GM19043 (cell line): ENCODE measurements around the gene CD4.
A peak's percentile ranks its signal among the peaks of the same experiment; 100 is the strongest.

Source experiments
- ATAC-seq: cut with Tn5 transposase; IDR thresholded peaks from one replicate; pipeline ENCODE4 v1.9.1; 2021; ENCODE audit warnings: low read depth; ENCODE audit not compliant: unreplicated experiment

CD4 gene

DNA sequence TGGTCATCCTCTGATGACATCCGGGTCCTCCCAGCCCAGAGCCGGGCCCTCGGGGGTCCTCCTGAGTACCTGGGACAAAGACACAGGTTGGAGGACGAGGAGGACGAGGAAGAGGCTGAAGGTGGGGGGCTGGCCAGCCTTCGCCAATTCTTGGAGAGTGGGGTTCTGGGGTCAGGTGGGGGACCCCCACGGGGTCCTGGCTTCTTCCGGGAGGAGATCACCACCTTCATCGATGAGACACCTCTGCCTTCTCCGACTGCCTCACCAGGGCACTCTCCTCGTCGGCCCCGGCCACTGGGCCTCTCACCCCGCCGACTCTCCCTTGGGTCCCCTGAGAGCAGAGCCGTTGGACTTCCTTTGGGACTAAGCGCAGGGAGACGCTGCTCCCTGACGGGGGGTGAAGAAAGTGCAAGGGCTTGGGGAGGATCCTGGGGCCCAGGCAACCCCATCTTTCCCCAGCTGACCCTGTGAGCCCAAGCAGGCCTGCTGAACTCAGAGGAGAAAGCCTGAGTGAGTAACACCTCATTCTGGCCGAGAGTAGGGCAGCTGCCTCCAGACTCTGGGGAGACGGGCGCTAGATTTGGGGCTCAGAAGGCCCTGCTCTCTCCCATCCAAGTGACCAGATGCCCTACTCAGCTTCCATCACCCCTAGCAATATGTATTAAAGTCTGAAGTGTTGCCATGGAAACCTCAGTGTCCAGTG, 37.6 kb downstream of the CD4 start:
- no peak for ATAC-seq

DNA sequence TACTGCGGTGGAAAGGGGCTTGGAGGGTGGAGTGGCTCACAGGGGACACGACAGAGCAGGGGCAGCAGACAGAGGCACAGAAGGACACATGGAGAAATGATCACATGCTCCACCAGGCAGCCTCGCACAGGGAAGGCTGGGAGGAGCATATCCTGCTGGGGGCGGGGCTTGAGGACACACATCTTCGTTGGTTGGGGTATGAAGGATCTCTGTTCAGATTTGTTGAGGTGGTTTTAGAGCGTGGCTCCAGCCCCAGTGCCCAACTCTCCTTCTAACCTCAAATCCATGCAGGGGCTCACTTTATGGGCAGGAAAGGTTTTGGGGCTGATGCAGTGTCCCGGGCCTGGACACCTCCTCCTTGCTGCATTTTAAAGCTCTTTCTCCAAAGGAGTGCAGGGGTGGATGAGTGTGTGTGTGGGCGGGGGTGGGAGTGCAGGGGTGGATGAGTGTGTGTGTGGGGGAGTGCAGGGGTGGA, 38.1 kb downstream of the CD4 start:
- no peak for ATAC-seq

DNA sequence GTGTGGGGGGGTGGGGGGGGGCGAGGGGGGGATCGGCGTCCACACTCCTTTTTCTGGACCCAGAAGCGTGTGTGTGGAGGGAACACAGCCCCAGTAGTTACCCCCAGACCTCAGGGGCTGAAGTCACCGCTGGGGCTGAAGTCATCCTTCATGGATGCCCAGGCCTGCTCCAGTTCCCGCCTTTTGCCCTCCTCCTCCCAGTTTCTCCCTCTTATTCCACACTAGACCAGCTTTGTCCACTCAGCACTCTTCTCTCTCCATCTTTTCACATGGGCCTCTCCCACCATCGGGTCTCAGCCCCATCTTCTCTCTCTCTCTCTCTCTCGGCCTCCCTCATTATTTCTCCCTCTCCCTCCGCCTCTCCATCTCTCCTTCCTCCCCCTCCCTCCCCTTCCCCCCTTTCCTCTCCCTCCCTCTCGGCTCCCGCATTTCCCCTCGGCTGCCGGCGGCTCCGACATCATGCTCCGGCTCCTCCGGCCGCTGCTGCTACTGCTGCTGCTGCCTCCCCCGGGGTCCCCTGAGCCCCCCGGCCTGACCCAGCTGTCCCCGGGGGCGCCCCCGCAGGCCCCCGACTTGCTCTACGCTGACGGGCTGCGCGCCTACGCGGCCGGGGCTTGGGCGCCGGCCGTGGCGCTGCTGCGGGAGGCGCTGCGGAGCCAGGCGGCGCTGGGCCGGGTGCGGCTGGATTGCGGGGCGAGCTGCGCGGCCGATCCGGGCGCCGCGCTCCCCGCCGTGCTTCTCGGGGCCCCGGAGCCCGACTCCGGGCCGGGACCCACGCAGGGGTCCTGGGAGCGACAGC, 38.9 kb downstream of the CD4 start, which contains the start of gene P3H3:
Gene P3H3 (plus strand): TSS at position 426 of the 799 bp plus-strand sequence. CDS start 34 bp downstream, at position 460.
- ATAC-seq, result no peak

DNA sequence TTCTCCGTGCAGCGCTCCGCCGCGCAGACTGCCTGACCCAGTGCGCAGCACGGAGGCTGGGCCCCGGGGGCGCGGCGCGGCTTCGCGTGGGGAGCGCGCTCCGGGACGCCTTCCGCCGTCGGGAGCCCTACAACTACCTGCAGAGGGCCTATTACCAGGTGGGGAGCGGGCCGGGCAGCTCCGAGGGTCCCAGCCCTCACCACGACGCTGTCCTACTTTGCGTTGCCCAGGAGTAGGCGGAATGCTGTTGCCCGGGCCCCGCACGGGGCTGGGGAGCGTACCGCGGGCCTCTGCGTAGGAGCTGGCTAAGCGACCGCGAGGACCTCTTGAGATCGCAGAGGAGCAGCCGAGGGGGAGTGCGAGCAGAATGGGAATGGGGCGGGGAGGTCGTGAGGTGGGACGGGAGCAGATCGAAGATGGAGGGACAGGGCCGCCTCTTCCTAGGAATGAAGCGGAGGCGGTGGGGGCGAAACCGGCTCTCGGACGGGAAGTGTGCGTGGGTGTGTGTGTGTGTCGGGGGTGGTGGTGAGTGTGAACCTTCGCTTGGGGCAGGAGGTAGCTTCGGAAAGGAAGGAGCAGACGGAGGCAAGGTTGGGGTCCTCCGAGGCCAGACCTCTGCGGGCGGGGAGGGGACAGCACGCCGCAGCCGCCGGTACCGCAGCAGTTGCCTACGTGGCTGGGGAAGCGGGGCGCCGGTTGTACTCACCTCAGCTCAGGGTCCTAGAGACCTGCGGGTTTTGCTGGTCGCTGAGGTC, 39.6 kb downstream of the CD4 start:
- no peak for ATAC-seq

DNA sequence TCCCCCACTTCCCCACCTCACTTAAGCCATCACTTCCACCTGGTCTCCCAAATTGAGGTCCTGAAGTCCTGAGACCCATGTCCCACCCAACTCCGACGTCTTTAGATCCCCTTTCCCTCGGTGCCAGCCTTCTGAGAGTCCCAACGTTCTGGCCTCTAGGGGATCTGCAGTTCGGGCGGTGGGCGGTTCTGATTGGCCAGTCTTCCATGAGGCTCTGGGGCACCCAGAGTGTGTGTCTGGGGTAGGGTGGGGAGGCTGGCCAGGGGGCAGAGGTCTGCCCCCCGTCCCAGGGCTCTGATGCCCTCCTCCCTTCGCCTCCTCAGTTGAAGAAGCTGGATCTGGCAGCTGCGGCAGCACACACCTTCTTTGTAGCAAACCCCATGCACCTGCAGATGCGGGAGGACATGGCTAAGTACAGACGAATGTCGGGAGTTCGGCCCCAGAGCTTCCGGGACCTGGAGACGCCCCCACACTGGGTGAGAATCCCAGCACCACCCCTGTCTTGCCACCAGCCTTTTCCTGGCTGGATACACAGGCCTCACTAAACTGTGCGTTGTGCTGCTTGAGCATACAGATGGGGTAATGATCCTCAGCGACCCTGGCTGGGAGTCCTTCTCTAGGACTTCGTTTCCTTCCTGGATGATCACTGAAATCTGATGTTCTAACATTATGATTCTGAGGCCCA, 40.4 kb downstream of the CD4 start:
- ATAC-seq, result no peak

DNA sequence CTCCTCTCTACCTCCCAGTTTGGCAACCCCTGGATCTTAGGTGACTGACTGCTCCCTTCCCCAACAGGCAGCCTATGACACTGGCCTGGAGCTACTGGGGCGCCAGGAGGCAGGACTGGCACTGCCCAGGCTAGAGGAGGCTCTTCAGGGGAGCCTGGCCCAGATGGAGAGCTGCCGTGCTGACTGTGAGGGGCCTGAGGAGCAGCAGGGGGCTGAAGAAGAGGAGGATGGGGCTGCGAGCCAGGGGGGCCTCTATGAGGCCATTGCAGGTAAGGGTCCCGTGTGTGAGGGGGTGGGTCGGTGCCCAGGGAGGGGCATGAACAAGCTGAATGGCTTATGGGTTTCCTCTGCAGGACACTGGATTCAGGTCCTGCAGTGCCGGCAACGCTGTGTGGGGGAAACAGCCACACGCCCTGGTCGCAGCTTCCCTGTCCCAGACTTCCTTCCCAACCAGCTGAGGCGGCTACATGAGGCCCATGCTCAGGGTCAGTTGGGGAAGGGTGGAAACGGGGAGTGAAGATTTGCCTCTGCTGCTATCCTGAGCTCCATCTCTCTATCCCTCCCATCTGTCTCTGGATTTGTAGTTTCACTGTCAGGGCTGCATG, 41.1 kb downstream of the CD4 start:
- no peak for ATAC-seq

DNA sequence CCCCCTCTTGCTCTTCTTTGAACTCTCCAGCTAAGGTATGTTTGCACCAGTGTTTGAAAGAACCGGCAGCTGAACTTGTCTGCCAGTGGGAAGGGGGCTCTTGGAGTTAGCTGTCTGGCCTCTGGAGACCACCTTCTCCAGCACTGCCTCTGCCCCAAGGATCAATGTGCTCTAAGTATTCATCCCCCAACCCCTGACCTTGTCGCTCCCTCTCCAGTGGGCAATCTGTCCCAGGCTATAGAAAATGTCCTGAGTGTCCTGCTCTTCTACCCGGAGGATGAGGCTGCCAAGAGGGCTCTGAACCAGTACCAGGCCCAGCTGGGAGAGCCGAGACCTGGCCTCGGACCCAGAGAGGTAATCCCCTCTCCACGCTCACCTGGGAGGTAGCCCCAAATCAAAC, 41.7 kb downstream of the CD4 start:
- ATAC-seq, result no peak

DNA sequence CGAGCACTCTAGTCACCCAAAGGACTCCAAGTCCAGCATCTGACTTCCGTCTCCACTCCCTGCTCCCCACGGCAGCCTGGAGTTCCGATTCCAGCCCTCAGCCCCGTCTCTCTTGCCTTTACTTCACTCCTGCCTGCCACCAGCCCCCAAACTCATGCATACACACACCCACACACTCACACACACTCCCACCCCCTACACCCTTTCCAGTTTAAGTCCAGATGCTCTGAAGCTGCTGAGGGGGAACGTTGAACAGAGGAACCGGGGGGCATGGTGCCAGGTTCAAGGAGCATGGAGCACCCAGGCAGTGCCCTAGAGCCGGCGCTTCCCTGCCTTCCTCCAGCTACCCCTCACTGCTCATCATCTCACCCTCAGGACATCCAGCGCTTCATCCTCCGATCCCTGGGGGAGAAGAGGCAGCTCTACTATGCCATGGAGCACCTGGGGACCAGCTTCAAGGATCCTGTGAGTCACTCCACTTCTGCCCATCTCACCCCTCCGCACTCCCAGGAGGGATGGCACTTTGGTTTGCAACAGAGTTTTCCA, 42.2 kb downstream of the CD4 start:
- no peak for ATAC-seq

DNA sequence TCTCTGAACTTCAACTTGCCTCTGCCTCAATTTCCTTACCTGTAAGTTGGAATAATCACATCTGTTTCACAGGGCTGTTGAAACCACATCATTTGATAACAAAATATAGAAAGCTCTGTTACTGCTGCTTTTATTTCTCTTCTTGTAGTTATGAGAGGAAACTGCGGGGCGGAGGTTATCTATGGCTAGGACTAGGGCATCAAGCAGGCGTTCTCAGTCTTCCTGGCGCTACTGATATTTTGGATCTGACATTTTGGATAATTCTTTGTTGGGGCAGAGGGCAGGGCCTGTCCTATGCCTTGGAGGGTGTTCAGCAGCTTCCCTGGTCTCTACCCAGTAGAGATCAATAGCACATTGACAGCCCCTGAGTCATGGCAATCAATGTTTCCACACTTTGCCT, 42.8 kb downstream of the CD4 start:
- no peak for ATAC-seq

DNA sequence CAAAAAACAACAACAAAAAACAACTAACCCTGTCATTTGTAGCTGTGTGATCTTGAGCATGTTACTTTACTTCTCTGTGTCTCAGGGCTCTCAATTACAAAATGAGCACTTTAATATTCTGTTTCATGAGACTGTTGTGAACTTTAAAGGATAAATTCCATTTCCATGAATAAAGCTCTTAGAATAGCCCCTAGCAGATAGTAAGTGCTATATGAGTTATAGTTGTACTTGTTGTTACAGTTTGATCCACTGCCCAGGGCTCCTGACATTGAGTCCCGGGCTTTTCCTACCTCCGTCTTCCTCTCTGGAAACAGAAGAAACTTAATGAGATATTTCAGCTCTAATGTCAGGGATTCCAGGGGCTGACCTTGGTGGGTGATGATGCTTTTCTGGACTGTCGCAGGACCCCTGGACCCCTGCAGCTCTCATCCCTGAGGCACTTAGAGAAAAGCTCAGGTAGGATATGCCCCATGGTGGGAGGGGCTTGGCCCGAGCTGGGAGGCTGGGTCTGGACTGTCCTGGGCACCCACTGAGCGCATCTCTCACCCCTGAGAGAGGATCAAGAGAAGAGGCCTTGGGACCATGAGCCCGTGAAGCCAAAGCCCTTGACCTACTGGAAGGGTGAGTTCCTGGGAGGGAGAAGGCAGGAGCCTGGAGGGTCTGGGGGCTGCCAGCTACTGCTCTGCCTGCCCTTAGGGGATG, 44.0 kb downstream of the CD4 start:
- no peak for ATAC-seq

DNA sequence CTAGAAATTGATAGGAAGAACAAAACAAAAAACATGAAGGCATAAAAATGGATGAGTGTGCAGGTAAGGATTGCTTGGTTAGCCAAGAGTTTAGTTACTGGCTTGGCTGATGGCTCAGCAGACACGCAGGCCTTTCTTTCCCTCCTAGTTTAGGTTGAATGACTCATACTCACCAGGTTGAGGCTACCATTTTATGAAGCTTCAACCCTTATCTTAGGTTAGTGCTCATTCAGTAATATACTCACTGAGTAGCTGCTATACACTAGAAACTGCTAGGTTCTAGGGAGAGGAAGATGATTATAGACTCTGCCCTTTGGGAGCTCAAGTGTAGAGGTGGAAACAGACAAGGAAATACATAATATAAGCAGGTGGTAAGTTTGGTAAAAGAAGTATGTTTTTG, 44.9 kb downstream of the CD4 start:
- no peak for ATAC-seq

DNA sequence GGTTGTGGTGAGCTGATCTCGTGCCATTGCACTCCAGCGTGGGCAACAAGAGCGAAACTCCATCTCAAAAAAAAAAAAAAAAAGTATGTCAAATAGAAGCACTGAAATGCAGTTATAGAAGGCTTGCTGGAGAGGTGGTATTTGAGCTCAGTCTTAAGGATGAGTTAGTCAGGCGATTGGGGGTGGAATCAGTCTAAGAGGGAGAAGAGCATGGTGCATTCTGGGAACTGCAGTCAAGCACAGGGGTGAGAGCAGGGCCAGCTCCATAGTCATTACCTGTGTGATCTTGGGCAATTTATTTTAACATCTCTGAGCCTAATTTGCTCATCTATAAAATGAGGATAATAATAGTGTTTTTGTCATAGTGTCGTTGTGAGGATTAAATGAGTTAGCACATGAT, 45.5 kb downstream of the CD4 start:
- ATAC-seq, result no peak

DNA sequence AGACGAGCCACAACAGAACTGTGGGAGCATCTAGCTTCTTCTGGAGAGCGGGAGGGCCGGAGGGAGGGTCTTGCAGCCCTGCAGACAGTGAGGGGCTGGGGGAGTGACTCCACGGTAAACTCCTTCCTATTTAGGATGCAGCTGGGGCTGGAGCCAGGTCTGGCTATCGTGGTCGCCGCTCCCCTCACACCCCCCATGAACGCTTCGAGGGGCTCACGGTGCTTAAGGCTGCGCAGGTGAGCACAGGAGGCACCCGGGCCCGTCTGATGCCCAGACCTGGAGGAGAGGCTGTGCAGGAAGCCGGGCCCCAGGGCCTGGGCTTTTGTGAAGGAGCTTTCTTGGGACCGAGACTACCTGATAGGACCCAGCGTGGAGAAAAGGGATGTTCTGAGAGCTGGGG, 47.5 kb downstream of the CD4 start:
- no peak for ATAC-seq

DNA sequence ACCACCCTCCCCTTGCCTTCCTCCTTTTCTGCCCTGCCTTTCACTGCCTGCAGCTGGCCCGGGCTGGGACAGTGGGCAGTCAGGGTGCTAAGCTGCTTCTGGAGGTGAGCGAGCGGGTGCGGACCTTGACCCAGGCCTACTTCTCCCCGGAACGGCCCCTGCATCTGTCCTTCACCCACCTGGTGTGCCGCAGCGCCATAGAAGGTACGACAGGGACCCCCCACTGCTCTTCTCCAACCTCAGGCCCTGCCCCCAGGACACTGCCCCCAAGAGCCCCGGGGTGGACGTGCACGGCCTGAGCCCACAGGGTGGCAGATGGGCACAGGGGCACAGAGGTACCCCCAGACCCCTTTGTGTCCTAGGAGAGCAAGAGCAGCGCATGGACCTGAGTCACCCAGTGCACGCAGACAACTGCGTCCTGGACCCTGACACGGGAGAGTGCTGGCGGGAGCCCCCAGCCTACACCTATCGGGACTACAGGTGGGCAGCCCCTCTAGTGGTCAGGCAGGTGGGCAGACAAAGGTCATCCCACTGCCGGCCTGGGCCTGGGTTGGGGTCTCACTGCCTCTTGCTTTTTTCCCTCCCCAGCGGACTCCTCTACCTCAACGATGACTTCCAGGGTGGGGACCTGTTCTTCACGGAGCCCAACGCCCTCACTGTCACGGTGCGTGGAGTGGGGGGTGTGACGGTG, 48.2 kb downstream of the CD4 start:
- ATAC-seq, result no peak

DNA sequence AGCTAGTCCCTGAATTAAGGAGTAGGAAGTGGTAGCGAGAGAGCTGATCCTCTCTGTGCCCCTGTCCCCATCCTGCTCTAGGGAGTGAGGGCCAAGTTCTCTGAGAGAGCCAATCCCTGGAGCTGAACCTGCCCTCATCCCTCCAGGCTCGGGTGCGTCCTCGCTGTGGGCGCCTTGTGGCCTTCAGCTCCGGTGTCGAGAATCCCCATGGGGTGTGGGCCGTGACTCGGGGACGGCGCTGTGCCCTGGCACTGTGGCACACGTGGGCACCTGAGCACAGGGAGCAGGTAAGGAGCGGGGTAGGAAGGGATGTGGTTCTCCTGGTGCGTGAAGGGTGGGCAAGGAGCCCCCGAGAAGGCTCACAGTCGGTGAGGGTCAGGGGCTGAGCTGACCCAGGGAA, 49.5 kb downstream of the CD4 start:
- ATAC-seq, result no peak

DNA sequence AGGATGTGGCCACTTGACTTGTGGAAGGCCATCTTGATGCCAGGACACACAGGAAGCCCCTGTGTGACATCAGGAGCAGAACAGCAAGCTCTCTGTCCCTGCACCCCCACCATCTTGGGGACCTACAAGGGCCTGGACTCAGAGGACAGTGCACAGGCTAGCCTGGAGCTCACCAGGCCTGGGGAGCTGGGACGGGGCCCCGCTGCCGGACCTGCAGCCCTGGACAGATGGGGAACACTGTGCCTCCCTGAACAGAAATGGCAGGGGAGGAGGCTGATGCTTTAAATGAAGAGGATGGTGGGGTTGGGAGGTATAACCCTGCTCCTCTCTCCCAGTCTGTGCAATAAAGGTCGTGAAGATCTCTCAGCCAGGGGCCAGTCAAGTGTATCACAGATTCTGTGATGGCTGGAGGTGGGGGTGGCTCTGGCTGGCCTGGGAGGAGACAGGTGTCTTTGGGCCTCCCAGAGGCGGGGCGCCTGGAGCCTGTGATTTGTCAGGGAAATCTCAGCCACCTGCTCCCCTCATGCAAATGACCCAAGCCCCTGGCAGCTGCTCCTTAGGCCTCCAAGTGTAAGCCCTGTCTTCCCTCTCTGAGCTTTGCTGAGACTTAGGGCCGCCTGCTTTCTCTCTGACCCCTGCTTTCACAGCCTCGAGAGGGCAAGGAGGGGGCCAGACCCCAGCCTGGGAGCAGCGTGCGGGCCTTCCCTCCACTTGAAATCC, 50.3 kb downstream of the CD4 start:
- peak; percentile 80 for ATAC-seq

DNA sequence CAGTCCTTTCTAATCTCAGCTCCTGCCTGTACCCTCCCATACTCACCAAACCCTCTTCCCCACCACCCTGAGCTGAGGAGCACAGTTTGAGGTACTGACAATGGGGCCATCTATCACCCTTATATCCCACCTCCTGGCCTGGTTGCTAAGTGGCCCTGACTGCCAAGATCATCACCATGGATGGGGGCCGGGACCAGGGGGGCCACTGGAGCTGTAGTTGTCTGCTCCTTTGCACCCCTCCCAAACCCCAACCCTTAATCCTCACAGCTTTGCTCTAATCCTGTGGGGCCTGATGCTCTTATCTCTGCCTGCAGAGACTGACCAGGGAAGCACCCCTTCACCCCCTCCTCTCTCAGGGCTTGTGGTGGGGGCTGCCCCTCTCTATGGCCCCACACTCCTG, 51.0 kb downstream of the CD4 start:
- no peak for ATAC-seq
